NCI-H2227 (cell line): Measurements from ENCODE around the gene SMG6.

Experiments used
- DNase-seq: peaks from one replicate; lab custom pipeline; 2025; ENCODE audit not compliant: unreplicated experiment; lab: John Stamatoyannopoulos, UW

Gene SMG6

GRCh38 chr17:2051933-2052559 is 251.5 kb downstream of the SMG6 start:
- no peak for DNase-seq

DNA sequence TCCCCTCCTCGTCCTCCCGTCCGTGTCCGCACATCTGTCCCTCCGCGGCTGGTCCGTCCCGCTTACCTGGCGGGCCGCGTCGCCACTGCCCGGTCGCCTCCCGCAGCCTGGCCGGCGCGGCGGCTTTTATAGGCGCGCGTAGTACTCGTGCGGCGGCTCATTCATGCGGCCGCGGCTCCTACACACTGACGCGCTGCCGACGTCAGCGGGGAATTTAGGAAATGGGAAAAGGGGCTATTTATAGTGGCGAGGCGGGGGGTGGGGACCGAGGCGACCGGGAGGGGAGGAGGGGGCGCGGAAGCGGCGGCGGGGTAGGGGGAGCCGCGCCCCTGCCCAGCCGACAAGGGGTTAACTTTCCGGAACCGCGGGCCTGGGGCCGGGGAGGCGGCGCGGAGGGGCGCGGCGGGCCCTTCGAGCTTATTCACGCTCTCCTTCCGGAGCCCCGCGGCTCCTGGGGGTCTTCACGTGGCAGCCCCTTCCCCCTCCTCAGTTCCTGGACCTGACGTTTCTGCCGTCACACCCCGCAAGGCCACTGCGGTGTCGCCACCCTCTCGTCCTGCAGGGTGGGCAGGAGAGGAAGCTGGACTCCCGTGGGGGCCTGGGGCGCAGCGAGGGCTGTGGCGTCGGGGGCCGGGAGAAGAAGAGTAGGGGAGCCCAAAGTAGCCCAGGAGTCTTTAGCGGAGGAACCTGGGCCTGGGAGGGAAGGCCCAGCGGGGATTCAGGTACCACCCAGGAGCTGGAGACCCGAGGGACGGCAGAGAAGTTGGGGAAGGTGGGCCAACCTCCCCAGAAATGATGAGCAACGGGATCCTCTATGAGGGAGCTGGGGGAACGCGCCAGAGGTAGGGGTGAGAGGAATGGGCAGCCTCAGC is 252.3 kb downstream of the SMG6 start:
- DNase-seq = peak; percentile 72

GRCh38 chr17:2050300-2051060 is 253.1 kb downstream of the SMG6 start:
- peak; percentile 93 for DNase-seq

- peak; percentile 86 for DNase-seq
Observed at GRCh38 chr17:2049333-2050299, 254.0 kb downstream of the SMG6 start.

DNA sequence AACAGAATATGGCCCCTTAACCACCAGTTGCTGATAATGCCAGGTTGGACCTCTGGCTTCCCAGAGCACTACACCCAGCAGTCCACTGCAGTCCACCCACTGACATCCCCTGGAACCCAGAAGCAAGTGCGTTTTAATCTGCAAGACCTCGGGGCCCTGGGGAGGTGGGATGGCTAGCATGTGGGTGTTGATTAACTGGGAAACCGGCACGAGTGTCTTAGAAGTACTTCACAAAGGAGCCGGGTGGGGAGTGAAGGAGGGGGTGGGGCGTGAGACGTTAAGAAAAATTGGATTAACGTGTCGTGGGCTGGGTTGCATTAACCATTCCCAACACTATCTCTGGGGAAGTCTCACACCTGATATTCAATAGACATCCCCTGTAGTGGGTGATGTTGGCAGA is 254.8 kb downstream of the SMG6 start:
- DNase-seq = no peak

DNA sequence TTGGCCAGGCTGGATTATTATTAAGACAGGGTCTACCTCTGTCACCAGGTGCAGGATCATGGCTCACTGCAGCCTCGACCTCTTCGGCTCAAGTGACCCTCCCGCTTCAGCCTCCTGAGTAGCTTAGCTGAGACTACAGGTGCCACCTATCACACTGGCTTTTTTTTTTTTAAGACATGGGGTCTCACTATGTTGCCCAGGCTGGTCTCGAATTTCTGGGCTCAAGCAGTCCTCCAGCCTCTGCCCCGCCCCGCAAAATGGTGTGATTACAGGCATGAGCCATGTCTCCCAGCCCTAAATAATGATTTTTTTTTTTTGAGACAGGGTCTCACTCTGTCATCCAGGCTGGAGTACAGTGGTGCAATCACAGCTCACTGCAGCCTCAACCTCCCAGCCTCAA is 256.0 kb downstream of the SMG6 start:
- DNase-seq = no peak

DNA sequence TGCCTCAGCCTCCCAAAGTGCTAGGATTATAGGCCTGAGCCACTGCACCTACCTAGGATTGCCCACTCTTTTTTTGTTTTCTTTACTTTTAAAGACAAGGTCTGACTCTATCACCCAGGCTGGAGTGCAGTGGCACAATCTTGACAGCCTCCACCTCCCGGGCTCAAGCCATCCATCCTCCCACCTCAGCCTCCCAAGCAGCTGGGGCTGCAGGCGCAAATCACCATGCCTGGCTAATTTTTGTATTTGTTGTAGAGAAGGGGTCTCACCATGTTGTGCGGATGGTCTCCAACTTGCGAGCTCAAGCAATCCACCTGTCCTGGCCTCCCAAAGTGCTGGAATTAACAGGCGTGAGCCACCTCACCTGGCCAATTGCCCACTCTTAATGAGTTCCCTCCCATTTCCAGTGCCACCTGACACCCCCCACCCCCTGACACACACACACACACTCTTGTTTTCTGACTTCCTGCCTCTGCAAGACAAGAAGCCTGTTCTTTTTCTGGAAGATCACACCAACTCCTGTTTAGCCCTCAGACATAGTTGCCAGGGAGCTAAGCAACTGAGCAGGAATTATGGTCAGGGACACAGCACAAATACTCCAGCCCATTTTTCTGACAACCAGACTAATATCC is 259.2 kb downstream of the SMG6 start:
- DNase-seq = no peak

DNA sequence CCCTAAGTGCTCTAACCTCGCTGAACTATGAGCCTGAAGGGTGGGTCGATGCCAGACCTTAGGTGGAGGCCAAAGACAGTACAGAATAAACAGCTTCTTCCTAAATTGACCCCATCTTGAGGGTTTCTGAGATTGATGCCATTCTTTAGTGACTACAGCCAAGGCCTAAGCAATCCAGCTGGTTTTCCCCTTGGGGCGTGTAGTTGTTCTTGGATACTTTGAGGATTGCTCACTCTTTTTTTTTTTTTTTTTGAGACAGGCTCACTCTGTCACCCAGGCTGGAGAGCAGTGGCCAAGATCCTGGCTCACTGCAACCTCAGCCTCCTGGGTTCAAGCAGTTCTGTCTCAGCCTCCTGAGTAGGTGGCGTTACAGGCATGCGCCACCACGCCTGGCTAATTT is 259.8 kb downstream of the SMG6 start:
- DNase-seq = no peak

GRCh38 chr17:2042933-2043332 is 260.7 kb downstream of the SMG6 start:
- no peak for DNase-seq

GRCh38 chr17:2042390-2042847 is 261.2 kb downstream of the SMG6 start:
- peak; percentile 47 for DNase-seq

DNA sequence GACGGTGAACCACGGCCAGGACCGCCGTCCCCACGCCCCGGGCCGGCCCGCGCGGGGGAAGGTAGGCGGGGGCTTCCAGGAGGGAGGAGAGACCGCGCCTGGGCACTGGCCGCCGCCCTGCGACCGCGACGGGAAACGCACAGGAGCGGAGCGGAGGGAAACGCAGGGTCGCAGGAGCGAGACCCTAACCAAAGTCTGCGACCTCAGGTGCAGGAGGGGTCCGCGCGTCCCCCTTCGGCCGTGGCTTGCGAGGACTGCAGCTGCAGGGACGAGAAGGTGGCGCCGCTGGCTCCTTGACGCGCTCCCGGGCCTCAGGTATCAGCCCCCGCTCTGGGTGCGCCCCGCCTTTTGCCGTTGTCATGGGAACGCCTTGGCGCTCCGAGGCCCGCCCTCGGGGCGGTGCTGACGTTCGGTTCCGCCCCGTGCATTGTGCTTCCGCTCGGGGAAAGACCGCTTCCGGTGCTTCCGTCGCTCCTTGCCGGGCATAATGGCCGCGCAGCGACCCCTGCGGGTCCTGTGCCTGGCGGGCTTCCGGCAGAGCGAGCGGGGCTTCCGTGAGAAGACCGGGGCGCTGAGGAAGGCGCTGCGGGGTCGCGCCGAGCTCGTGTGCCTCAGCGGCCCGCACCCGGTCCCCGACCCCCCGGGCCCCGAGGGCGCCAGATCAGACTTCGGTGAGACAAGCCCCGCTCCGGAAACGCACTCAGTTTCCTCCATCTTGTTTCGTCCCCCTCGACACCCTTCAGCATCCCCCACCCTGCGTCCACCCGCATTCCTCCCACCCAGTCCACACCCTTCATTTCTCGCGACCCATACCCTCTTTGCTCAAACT is 261.8 kb downstream of the SMG6 start, which contains the start of gene OVCA2:
Gene OVCA2, plus strand, starts transcription at position 462 of the 829 bp plus-strand sequence. Its CDS starts 26 bp downstream, at position 488.
- DNase-seq = peak; percentile 97

- peak; percentile 67 for DNase-seq
Observed at GRCh38 chr17:2040942-2041560, 262.5 kb downstream of the SMG6 start.

- no peak for DNase-seq
Observed at GRCh38 chr17:2040219-2040827, 263.3 kb downstream of the SMG6 start.

GRCh38 chr17:2037155-2037554 is 266.4 kb downstream of the SMG6 start:
- DNase-seq = no peak

- no peak for DNase-seq
Observed at GRCh38 chr17:2035541-2036488, 267.8 kb downstream of the SMG6 start.

- DNase-seq = no peak
Observed at GRCh38 chr17:2034806-2035540, 268.6 kb downstream of the SMG6 start.
